ENCODE results near the gene CTNNA1. TPM values are rescaled to one million over a fixed set of nuclear protein-coding genes. Genes with fewer than 3 reads are reported as not detected.

CTNNA1 gene
- polyA plus RNA-seq, 1 donor (not counting 4 experiments of a cell fraction or from before 2014, with no cell fraction given): 119 TPM

GRCh38 chr5:138911441-138911840 lies 158.2 kb downstream of the CTNNA1 start:
- Histone ChIP-seq H3K27ac (ENCODE audit: control insufficient read depth, insufficient read depth, low read length) (no peak overlapping the region), H4K20me1 (ENCODE audit: control insufficient read depth, extremely low read depth, insufficient read depth, low read length) (no peaks in the 10 kb centered on the region), H3K9me1 (ENCODE audit: control insufficient read depth, extremely low read depth, insufficient read depth, low read length) (peaks cover 6% of the 10 kb centered on the region), H3K4me1 (ENCODE audit: control insufficient read depth, extremely low read depth, insufficient read depth, low read length) (peaks cover 2% of the 10 kb centered on the region), H3K4me3 (ENCODE audit: control insufficient read depth in 2 of 3, extremely low read depth in 1 of 3, insufficient read depth in 2 of 3, low read depth in 1 of 3, low read length in 3 of 3) (no peak overlapping the region), H3K27me3 (ENCODE audit: control insufficient read depth, extremely low read depth, insufficient read depth, low read length) (no peaks in the 10 kb centered on the region), H2AFZ (ENCODE audit: control insufficient read depth, low read length) (no peak overlapping the region), H3K9me3 (ENCODE audit: control insufficient read depth, low read depth, low read length) (no peaks in the 10 kb centered on the region), H3K9ac (ENCODE audit: control insufficient read depth, extremely low read depth, insufficient read depth, low read length) (no peak overlapping the region), H3K4me2 (ENCODE audit: control insufficient read depth, extremely low read depth, insufficient read depth, low read depth, low read length) (no peak overlapping the region), H3K36me3 (ENCODE audit: control insufficient read depth in 2 of 2, extremely low read depth in 1 of 2, insufficient read depth in 2 of 2, low read length in 2 of 2) (peaks cover 10 to 18% of the 10 kb centered on the region in 2 experiments), H3K79me2 (ENCODE audit: control insufficient read depth, insufficient read depth, low read length) (peaks cover 2% of the 10 kb centered on the region)
- TF ChIP-seq CTCF (optimal IDR thresholded peaks at IDR 0.05 in 1 of 3, IDR thresholded peaks at IDR 0.05 in 1 of 3, conservative IDR thresholded peaks at IDR 0.05 in 1 of 3; ENCODE audit: extremely low read depth in 1 of 3, insufficient read depth in 2 of 3, low read length in 3 of 3) (no peak), EZH2 (IDR thresholded peaks at IDR 0.05; ENCODE audit: low read length) (no peak)
- dilution Hi-C loops (cut with MboI; ENCODE audit: extremely low pct_ligation_motif_present, low sequenced_read_pairs): no loop called here
- DNase-seq (ENCODE audit: low read depth, low spot score) (no peak), FAIRE-seq (no peak)

- Histone ChIP-seq H3K9me1 (ENCODE audit: control insufficient read depth, extremely low read depth, insufficient read depth, low read length) (peaks cover 6% of the 10 kb centered on the region), H3K4me3 (ENCODE audit: control insufficient read depth in 2 of 3, extremely low read depth in 1 of 3, insufficient read depth in 2 of 3, low read depth in 1 of 3, low read length in 3 of 3) (no peak overlapping the region), H3K4me2 (ENCODE audit: control insufficient read depth, extremely low read depth, insufficient read depth, low read depth, low read length) (no peak overlapping the region), H3K27ac (ENCODE audit: control insufficient read depth, insufficient read depth, low read length) (no peak overlapping the region), H3K79me2 (ENCODE audit: control insufficient read depth, insufficient read depth, low read length) (peaks cover 2% of the 10 kb centered on the region), H2AFZ (ENCODE audit: control insufficient read depth, low read length) (no peak overlapping the region), H3K36me3 (ENCODE audit: control insufficient read depth in 2 of 2, extremely low read depth in 1 of 2, insufficient read depth in 2 of 2, low read length in 2 of 2) (peaks cover 5 to 16% of the 10 kb centered on the region in 2 experiments), H3K9ac (ENCODE audit: control insufficient read depth, extremely low read depth, insufficient read depth, low read length) (no peak overlapping the region), H4K20me1 (ENCODE audit: control insufficient read depth, extremely low read depth, insufficient read depth, low read length) (no peaks in the 10 kb centered on the region), H3K4me1 (ENCODE audit: control insufficient read depth, extremely low read depth, insufficient read depth, low read length) (peaks cover 2% of the 10 kb centered on the region), H3K27me3 (ENCODE audit: control insufficient read depth, extremely low read depth, insufficient read depth, low read length) (no peaks in the 10 kb centered on the region), H3K9me3 (ENCODE audit: control insufficient read depth, low read depth, low read length) (no peaks in the 10 kb centered on the region)
- TF ChIP-seq EZH2 (IDR thresholded peaks at IDR 0.05; ENCODE audit: low read length) (no peak), CTCF (optimal IDR thresholded peaks at IDR 0.05 in 1 of 3, IDR thresholded peaks at IDR 0.05 in 1 of 3, conservative IDR thresholded peaks at IDR 0.05 in 1 of 3; ENCODE audit: extremely low read depth in 1 of 3, insufficient read depth in 2 of 3, low read length in 3 of 3) (no peak)
- dilution Hi-C loops (cut with MboI; ENCODE audit: extremely low pct_ligation_motif_present, low sequenced_read_pairs): no loop called here
- FAIRE-seq (no peak), DNase-seq (ENCODE audit: low read depth, low spot score) (no peak)
These were observed 158.9 kb downstream of the CTNNA1 start for GRCh38 chr5:138912093-138912492.

Data from keratinocyte (primary cell).